ENCODE data around the gene CCDC197.

CCDC197 gene

DNA sequence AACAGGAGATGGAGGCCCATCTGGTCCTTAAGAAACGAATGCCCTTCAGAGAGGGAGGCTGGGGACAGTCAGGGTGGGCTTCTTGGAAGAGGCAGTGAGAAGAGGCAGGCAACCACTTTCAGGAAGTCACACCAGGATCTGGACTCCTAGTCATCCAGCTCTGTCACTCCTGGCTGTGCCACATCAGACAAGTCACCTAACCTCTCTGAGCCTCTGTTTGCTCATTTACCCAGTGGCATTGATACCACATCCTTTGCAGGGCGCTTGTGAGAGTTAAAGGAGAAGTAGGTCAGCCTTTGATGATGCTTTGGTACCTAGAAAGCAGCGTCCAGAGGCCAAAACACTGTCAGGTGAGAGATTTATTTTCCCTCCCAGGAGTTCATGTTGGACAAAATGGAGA, 11.1 kb downstream of the CCDC197 start:
- DNase-seq (ENCODE audit: low read depth), result no peak
- H3K4me3 ChIP-seq (ENCODE audit: low read length), result no peak overlapping the region
- TF ChIP-seq, protein P1, sequence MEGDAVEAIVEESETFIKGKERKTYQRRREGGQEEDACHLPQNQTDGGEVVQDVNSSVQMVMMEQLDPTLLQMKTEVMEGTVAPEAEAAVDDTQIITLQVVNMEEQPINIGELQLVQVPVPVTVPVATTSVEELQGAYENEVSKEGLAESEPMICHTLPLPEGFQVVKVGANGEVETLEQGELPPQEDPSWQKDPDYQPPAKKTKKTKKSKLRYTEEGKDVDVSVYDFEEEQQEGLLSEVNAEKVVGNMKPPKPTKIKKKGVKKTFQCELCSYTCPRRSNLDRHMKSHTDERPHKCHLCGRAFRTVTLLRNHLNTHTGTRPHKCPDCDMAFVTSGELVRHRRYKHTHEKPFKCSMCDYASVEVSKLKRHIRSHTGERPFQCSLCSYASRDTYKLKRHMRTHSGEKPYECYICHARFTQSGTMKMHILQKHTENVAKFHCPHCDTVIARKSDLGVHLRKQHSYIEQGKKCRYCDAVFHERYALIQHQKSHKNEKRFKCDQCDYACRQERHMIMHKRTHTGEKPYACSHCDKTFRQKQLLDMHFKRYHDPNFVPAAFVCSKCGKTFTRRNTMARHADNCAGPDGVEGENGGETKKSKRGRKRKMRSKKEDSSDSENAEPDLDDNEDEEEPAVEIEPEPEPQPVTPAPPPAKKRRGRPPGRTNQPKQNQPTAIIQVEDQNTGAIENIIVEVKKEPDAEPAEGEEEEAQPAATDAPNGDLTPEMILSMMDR (conservative IDR thresholded peaks at IDR 0.05; ENCODE audit: low read depth, low read length), result no peak

DNA sequence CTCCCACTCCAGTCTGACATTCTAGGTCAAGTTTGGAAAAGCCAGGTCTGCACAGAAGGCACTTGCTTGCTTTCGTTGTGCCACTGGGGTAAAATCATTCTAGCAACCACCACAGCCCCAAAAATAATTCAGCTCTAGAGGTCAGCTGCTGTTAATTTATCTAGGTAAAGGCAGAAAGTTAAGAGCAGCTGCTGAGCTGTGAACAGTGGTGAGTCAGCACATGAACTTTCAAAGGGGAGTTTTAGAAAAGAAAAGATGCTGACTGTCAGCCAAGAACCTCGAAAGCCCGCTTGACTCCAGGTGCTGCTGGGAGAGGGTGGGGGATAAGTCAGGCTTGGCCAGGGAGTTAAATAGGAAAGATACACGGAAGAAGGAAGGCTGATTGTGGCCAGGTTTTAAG, 12.7 kb downstream of the CCDC197 start:
- H3K4me3 ChIP-seq (ENCODE audit: low read length), result no peak overlapping the region
- TF ChIP-seq, protein P1 (conservative IDR thresholded peaks at IDR 0.05; ENCODE audit: low read depth, low read length), result no peak
- DNase-seq (ENCODE audit: low read depth), result peak; percentile 55

DNA sequence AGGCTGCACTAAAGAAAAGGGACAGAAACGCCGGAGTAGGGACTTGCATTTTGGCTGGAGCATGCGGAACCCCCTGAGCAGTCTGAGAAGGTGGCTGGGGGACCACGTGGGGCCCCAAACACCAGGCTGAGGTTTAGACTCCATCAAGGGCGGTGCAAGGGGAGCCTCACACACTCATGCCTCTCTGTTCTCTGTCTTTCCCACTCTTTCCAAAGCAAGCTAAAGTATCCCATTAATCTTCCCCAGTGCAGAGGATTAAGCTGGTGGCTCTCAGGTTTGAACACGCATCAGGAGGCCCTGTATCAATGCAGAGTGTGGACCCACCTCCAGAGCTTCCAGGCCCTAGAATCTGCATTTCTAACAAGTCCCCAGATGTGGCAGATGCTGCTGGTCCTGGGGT, 13.5 kb downstream of the CCDC197 start:
- TF ChIP-seq, protein P1 (conservative IDR thresholded peaks at IDR 0.05; ENCODE audit: low read depth, low read length), result no peak
- H3K4me3 ChIP-seq (ENCODE audit: low read length), result no peak overlapping the region
- no peak for DNase-seq (ENCODE audit: low read depth)

DNA sequence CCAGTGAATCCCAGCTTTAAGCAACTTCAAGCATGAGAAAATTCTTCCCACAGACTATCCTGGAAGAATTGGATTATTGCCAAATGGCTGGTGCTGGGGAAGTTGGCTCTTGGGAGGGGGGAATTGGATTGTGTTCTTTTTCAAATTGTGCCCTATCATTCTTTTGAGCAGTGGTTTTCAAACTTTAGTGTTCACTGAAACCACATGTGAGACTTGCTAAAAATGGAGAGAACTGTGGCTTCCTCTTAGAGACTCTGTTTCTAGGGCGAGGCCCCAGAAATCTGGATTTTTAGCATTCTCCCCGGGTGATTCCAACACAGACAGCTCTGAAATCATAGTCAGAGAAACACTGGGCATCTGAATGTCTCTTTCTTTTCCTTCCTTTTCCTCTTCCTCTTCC, 14.7 kb downstream of the CCDC197 start:
- no peak overlapping the region for H3K4me3 ChIP-seq (ENCODE audit: low read length)
- TF ChIP-seq, protein P1 (conservative IDR thresholded peaks at IDR 0.05; ENCODE audit: low read depth, low read length), result no peak
- no peak for DNase-seq (ENCODE audit: low read depth)

DNA sequence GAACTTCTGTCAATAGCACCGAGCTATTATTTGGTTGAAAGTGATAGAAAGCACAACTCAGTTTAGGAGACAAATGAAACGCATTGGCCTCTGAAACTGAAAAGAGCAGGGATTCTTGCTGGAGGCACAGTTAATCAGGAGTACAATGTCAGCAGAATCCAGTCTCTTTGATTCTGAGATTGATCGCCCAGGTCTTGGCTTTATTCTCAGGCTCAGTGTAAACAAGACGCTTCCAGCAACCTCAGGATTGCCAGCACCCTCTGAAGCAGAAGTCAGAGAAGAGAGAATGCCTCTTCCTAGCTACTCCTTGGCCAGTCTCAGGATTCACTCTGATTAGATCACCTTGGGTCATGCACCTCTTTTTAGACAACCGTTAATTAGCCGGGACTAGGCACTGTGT, 17.3 kb downstream of the CCDC197 start:
- DNase-seq (ENCODE audit: low read depth), result no peak
- no peak overlapping the region for H3K4me3 ChIP-seq (ENCODE audit: low read length)
- TF ChIP-seq, protein P1 (conservative IDR thresholded peaks at IDR 0.05; ENCODE audit: low read depth, low read length), result no peak

DNA sequence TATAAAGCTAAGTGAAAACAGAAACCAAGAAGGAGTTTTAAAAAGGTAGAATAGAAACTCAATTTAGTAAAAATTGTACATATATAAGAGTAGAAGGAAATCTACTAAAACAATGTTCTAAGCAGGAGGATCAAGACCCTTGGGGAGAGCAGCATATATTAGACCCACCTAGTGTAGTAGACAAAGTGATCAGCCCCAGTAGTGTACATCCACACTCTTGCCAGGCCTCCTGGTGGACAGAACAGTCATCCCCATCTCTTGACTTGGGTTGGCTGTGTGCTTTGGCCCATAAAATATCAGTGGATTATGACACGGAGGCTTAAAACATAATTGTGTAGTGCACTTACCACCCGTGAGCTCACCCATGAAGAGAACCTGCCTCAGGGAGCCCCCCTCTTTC, 18.1 kb downstream of the CCDC197 start:
- TF ChIP-seq, protein P1 (conservative IDR thresholded peaks at IDR 0.05; ENCODE audit: low read depth, low read length), result peak; percentile 5
- no peak overlapping the region for H3K4me3 ChIP-seq (ENCODE audit: low read length)
- DNase-seq (ENCODE audit: low read depth), result no peak

DNA sequence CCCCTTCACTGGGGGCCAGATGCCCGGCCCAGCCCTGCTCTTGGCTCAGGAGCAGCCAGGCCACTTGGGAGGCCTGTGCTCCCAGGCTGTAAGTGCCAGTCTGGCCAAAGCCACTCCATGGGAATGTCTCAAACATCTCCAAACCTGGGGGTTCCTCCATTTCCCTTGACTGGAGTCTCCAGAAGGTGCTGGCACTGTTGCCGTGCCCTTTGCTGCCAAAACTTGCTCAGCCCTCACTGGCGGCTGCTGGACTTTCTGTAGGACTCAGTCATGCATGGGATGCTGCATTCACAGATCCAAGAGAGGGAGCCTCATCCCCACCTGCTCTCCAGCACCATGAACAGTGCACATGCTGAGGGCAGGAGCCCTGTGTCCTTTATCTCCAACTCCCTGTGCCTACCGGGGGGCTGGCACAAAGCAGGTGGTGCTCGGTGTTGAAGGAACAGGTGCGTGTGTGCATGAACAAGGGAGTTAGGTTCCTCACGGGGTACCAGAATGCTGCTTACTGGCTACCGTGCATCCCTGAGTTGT, 19.4 kb downstream of the CCDC197 start:
- TF ChIP-seq, protein P1 (conservative IDR thresholded peaks at IDR 0.05; ENCODE audit: low read depth, low read length), result no peak
- DNase-seq (ENCODE audit: low read depth), result no peak
- H3K4me3 ChIP-seq (ENCODE audit: low read length), result no peak overlapping the region
